ENCODE results near the gene SPATA3. TPM values are rescaled to one million over a fixed set of nuclear protein-coding genes. Genes with fewer than 3 reads are reported as not detected.

Gene SPATA3
- total RNA-seq, 4 donors from 2014 or later: not detected

DNA sequence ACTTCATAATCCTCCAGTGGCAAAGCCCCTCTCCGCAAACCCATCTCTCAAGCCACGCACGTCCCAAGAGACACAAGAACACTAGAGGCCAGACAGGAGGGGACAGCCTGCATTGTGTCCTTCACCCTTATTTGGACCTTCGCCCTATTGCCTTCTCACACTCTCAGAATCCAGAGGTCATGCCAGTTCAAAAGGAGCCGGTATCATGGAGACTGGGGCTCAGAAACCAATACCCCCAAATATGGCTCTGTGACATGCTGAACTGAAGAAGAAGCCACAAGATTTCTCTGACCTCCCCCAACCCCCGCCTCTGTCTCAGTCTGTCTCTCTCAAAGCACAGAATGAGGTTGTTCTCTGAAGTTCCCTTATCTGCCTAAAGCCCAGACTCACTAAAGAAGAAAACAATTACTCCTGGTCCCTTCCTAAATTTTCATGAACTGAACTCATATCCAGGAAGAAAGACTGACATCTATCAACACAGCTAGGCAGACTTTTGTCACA is 19.2 kb upstream of the SPATA3 start:
- H3K27me3 ChIP-seq: peaks cover 0 to 16% (median 0%) of the 10 kb centered on the region in 4 donors
- TF ChIP-seq POLR2A (IDR thresholded peaks at IDR 0.05): no peak
- TF ChIP-seq, protein P1, sequence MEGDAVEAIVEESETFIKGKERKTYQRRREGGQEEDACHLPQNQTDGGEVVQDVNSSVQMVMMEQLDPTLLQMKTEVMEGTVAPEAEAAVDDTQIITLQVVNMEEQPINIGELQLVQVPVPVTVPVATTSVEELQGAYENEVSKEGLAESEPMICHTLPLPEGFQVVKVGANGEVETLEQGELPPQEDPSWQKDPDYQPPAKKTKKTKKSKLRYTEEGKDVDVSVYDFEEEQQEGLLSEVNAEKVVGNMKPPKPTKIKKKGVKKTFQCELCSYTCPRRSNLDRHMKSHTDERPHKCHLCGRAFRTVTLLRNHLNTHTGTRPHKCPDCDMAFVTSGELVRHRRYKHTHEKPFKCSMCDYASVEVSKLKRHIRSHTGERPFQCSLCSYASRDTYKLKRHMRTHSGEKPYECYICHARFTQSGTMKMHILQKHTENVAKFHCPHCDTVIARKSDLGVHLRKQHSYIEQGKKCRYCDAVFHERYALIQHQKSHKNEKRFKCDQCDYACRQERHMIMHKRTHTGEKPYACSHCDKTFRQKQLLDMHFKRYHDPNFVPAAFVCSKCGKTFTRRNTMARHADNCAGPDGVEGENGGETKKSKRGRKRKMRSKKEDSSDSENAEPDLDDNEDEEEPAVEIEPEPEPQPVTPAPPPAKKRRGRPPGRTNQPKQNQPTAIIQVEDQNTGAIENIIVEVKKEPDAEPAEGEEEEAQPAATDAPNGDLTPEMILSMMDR (IDR thresholded peaks at IDR 0.05): no peak
- no peaks in the 10 kb centered on the region for H3K4me1 ChIP-seq
- 76 to 78% methylated on average over 4 to 5 of the region's 6 CpGs for WGBS, 2 donors
- intact Hi-C loops (cut with DNase I): no loop called here
- DNase-seq: no peak
- no peak overlapping the region for H3K27ac ChIP-seq
- H3K36me3 ChIP-seq: no peaks in the 10 kb centered on the region
- H3K9me3 ChIP-seq: no peaks in the 10 kb centered on the region
- no peak overlapping the region for H3K4me3 ChIP-seq

DNA sequence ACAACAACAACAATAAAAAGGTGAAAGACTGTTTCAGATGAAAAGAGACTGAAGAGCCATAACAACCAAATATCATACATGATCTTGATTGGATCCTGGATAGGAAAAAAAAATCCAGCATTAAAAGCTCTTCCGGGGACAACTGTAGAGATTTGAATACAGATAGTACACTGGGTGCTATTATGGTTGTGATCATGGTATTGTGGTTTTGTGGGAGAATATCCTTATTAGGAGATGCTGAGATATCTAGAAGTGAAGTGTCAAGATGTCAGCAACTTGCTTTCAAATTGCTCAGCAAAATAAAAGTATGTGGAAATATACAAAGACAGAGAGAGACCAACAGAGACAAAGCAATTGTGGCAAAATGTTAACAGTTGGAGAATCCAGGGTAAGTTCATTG is 15.5 kb upstream of the SPATA3 start:
- Histone ChIP-seq H3K27ac (no peak overlapping the region), H3K27me3 (peaks cover 0 to 10% (median 0%) of the 10 kb centered on the region in 4 donors), H3K9me3 (no peaks in the 10 kb centered on the region), H3K4me3 (no peak overlapping the region), H3K4me1 (no peaks in the 10 kb centered on the region), H3K36me3 (no peaks in the 10 kb centered on the region)
- 67 to 88% methylated on average over 1 of the region's 1 CpG for WGBS, 2 donors
- TF ChIP-seq POLR2A (IDR thresholded peaks at IDR 0.05): no peak
- TF ChIP-seq, protein P1 (IDR thresholded peaks at IDR 0.05): no peak
- intact Hi-C loops (cut with DNase I): no loop called here
- DNase-seq: no peak

DNA sequence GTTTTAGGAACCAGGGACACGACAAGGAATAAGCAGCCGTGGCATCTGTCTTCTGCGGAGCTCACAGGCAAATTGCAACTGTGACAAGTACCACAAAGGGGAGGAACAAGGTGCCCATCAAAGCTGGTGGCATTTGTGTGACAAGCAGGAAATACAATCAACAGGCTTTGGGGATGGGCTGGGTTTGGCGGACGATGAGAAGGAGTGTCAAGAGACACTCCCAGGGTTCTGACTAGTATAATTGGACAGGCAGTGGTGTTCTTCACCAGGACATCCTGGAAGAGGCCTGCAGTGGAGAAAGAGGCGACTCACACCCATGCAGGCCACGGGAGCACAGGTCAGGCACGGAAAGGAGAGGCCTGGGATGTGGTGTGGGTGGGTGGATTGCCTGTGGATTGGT is 14.2 kb upstream of the SPATA3 start:
- Histone ChIP-seq H3K9me3 (no peaks in the 10 kb centered on the region), H3K27me3 (peaks cover 0 to 18% (median 0%) of the 10 kb centered on the region in 4 donors), H3K27ac (no peak overlapping the region), H3K4me1 (peaks cover under 1 to 1% (median under 1%) of the 10 kb centered on the region in 3 donors), H3K36me3 (no peaks in the 10 kb centered on the region), H3K4me3 (no peak overlapping the region)
- intact Hi-C loops (cut with DNase I): no loop called here
- no peak for DNase-seq
- WGBS, 2 donors: 67 to 69% methylated on average over 4 to 8 of the region's 8 CpGs
- TF ChIP-seq, protein P1 (IDR thresholded peaks at IDR 0.05): no peak
- TF ChIP-seq POLR2A (IDR thresholded peaks at IDR 0.05): no peak

DNA sequence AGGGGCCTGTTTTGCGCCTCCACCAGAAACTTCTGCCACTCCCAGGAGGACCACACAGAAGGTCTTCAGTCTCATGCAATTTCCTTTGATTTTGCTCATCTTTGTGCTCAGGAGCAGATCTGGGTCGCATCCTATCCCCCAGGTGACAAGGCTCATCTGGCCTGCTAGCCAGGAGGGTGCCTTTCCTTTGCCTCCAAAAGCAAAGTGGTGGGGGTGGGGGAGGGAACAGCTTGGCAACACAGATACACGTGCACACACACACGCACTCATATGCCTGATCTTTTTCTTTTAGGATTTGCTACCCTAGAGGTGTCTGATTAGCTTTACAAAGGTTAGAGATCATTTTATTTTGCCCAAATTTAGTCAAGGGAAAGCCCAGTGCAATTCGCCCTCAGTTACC is 13.8 kb upstream of the SPATA3 start:
- DNase-seq: no peak
- Histone ChIP-seq H3K4me3 (no peak overlapping the region), H3K9me3 (no peaks in the 10 kb centered on the region), H3K27me3 (peaks cover 0 to 20% (median 0%) of the 10 kb centered on the region in 4 donors), H3K4me1 (peaks cover 4 to 6% (median 5%) of the 10 kb centered on the region in 3 donors), H3K36me3 (no peaks in the 10 kb centered on the region), H3K27ac (no peak overlapping the region)
- 82 to 85% methylated on average over 4 to 5 of the region's 5 CpGs for WGBS, 2 donors
- TF ChIP-seq POLR2A (IDR thresholded peaks at IDR 0.05): no peak
- TF ChIP-seq, protein P1 (IDR thresholded peaks at IDR 0.05): no peak
- intact Hi-C loops (cut with DNase I): no loop called here

DNA sequence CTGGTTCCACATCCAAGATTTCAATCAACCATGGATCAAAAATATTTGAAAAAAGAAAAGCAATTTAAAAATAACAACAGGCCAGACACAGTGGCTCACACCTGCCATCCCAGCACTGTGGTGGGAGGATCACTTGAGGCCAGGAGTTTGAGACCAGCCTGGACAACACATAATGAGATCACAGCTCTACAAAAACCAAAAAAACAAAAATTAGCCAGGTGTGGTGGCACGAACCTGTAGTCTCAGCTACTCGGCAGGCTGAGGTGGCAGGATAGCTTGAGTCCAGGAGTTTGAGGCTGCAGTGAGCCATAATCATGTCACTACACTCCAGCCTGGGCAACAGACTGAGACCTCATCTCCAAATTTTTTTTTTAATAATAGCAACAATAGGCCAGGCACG is 13.4 kb upstream of the SPATA3 start:
- Histone ChIP-seq H3K4me1 (peaks cover 4 to 10% (median 5%) of the 10 kb centered on the region in 3 donors), H3K27me3 (peaks cover 0 to 16% (median 0%) of the 10 kb centered on the region in 4 donors), H3K36me3 (no peaks in the 10 kb centered on the region), H3K4me3 (no peak overlapping the region), H3K9me3 (no peaks in the 10 kb centered on the region), H3K27ac (no peak overlapping the region)
- intact Hi-C loops (cut with DNase I): no loop called here
- DNase-seq: no peak
- TF ChIP-seq, protein P1 (IDR thresholded peaks at IDR 0.05): no peak
- no peak for TF ChIP-seq POLR2A (IDR thresholded peaks at IDR 0.05)
- 76 to 78% methylated on average over 3 of the region's 3 CpGs for WGBS, 2 donors
